HepG2 (cell line): ENCODE measurements around the gene LRP5. TPM values are rescaled to one million over a fixed set of nuclear protein-coding genes. Genes with fewer than 3 reads are reported as not detected.

Experiments
- ATF3 ChIP-seq: sonication (generic); formaldehyde crosslinking; IDR thresholded peaks from 2 replicates; pipeline ENCODE4 v1.4.0; 2020; ENCODE audit warnings: missing genetic modification reagents
- BORCS8-MEF2B ChIP-seq: sonication (generic); formaldehyde crosslinking; IDR thresholded peaks from 2 replicates; pipeline ENCODE4 v1.8.0; 2022; ENCODE audit warnings: mild to moderate bottlenecking, missing genetic modification reagents
- CCAR2 ChIP-seq: fragments of 200-400 bp; formaldehyde crosslinking; optimal IDR thresholded peaks from 2 replicates; pipeline ENCODE3; 2018; ENCODE audit warnings: low read depth, mild to moderate bottlenecking, low read length, moderate library complexity
- DNMT3B ChIP-seq: conservative IDR thresholded peaks from 2 replicates; pipeline ENCODE4 v1.6.1; 2016; ENCODE audit warnings: missing biosample characterization, control low read depth
- HIVEP1 ChIP-seq: sonication (generic); formaldehyde crosslinking; IDR thresholded peaks from 2 replicates; pipeline ENCODE4 v1.4.0; 2020; ENCODE audit warnings: mild to moderate bottlenecking, missing genetic modification reagents
- HNRNPK ChIP-seq: fragments of 200-400 bp; formaldehyde crosslinking; IDR thresholded peaks from 2 replicates; pipeline ENCODE4 v1.6.1; 2018; ENCODE audit warnings: low read length, low read depth, moderate library complexity, mild to moderate bottlenecking; ENCODE audit not compliant: poor library complexity, severe bottlenecking
- IKZF1 ChIP-seq: fragments of 450-650 bp; IDR thresholded peaks from 2 replicates; pipeline ENCODE4 v1.7.1; 2016
- JARID2 ChIP-seq: sonication (generic); formaldehyde crosslinking; IDR thresholded peaks from 2 replicates; pipeline ENCODE4 v1.8.1; 2023; ENCODE audit warnings: missing genetic modification reagents, inconsistent platforms; ENCODE audit not compliant: insufficient replicate concordance
- KLF11 ChIP-seq: IDR thresholded peaks from 2 replicates; pipeline ENCODE4 v1.6.1; 2016; ENCODE audit warnings: missing compliant biosample characterization
- MED1 ChIP-seq: sonication (generic); formaldehyde crosslinking; IDR thresholded peaks from 2 replicates; pipeline ENCODE4 v1.4.0; 2020; ENCODE audit warnings: missing genetic modification reagents
- MTA1 ChIP-seq: sonication (generic); formaldehyde crosslinking; IDR thresholded peaks from 2 replicates; pipeline ENCODE4 v1.4.0; 2020; ENCODE audit warnings: missing genetic modification reagents, mild to moderate bottlenecking, borderline replicate concordance
- NBN ChIP-seq: fragments of 450-650 bp; conservative IDR thresholded peaks from 2 replicates; pipeline ENCODE4 v1.6.1; 2017
- NONO ChIP-seq, 2 experiments: fragments of 450-650 bp in 1 of 2; sonication (generic) in 1 of 2; formaldehyde crosslinking in 1 of 2; IDR thresholded peaks in 1 of 2; conservative IDR thresholded peaks in 1 of 2; 2 replicates each; pipeline versions ENCODE4 v1.6.1 to v1.8.0; 2017 to 2022; ENCODE audit warnings: mild to moderate bottlenecking in 1 of 2, missing genetic modification reagents in 1 of 2, moderate library complexity in 1 of 2
- NRL ChIP-seq: sonication (generic); formaldehyde crosslinking; IDR thresholded peaks from 2 replicates; pipeline ENCODE4 v1.5.0; 2020; ENCODE audit warnings: missing genetic modification reagents, mild to moderate bottlenecking, moderate library complexity, borderline replicate concordance
- RAD21 ChIP-seq: fragments of 450-650 bp; formaldehyde crosslinking; IDR thresholded peaks from 2 replicates; pipeline ENCODE4 v1.5.0; 2020; ENCODE audit warnings: mild to moderate bottlenecking
- TARDBP ChIP-seq: sonication (generic); formaldehyde crosslinking; IDR thresholded peaks from 2 replicates; pipeline ENCODE4 v1.8.0; 2022; ENCODE audit warnings: mild to moderate bottlenecking, missing genetic modification reagents
- ZMAT3 ChIP-seq: sonication (generic); formaldehyde crosslinking; conservative IDR thresholded peaks from 2 replicates; pipeline ENCODE4 v1.7.0; 2021; ENCODE audit warnings: missing genetic modification reagents
- ZNF329 ChIP-seq: sonication (generic); formaldehyde crosslinking; IDR thresholded peaks from 2 replicates; pipeline ENCODE4 v1.9.0; 2021; ENCODE audit warnings: low read depth, mild to moderate bottlenecking, missing genetic modification reagents
- ZNF552 ChIP-seq: sonication (generic); formaldehyde crosslinking; IDR thresholded peaks from 2 replicates; pipeline ENCODE4 v1.9.0; 2022; ENCODE audit warnings: missing genetic modification reagents, mild to moderate bottlenecking, borderline replicate concordance
- ZNF557 ChIP-seq: sonication (generic); formaldehyde crosslinking; IDR thresholded peaks from 2 replicates; pipeline ENCODE4 v1.4.0; 2020; ENCODE audit warnings: missing genetic modification reagents
- ZNF572 ChIP-seq: sonication (generic); formaldehyde crosslinking; IDR thresholded peaks from 2 replicates; pipeline ENCODE4 v1.5.1; 2020; ENCODE audit warnings: mild to moderate bottlenecking, missing genetic modification reagents
- ZNF75D ChIP-seq: sonication (generic); formaldehyde crosslinking; IDR thresholded peaks from 2 replicates; pipeline ENCODE4 v1.8.1; 2023; ENCODE audit warnings: missing genetic modification reagents, mild to moderate bottlenecking, borderline replicate concordance
- ZNF878 ChIP-seq: sonication (generic); formaldehyde crosslinking; IDR thresholded peaks from 2 replicates; pipeline ENCODE4 v1.8.1; 2023; ENCODE audit warnings: mild to moderate bottlenecking, missing genetic modification reagents, moderate library complexity
- polyA plus RNA-seq, 8 experiments: library from polyadenylated mRNA; depleted of rRNA in 3 of 8; stranded (reverse) in 7 of 8; unstranded in 1 of 8; fragments of >200 nt; fragmentation: Illumina TruSeq in 4 of 8; extraction: Trizol in 4 of 8; gene quantifications; 2 replicates each; pipeline versions ENCODE4 v1.2.1 to v1.2.3, GENCODE V29; 2011 to 2016; ENCODE audit warnings: low read depth in 4 of 8, missing spikeins in 1 of 8, mixed read lengths in 1 of 8; ENCODE audit not compliant: insufficient read depth in 1 of 8
- total RNA-seq, 5 experiments: library from RNA; depleted of rRNA; stranded (reverse); fragments of >200 nt; fragmentation: Illumina TruSeq; extraction: Trizol; gene quantifications; 2 replicates each; pipeline ENCODE4 v1.2.3, GENCODE V29; 2016; ENCODE audit warnings: low read depth in 1 of 5
- TF ChIP-seq, protein P1 (sequence below): sonication (generic); formaldehyde crosslinking; conservative IDR thresholded peaks from 2 replicates; pipeline ENCODE4 v1.8.0; 2022; ENCODE audit warnings: low read depth, missing genetic modification reagents
- TF ChIP-seq, protein P2 (sequence below): sonication (generic); IDR thresholded peaks from 2 replicates; pipeline ENCODE4 v1.6.1; 2016; ENCODE audit warnings: low read depth, borderline replicate concordance
- TF ChIP-seq, protein P3 (sequence below): sonication (generic); formaldehyde crosslinking; IDR thresholded peaks from 2 replicates; pipeline ENCODE4 v1.4.0; 2020; ENCODE audit warnings: missing genetic modification reagents, mild to moderate bottlenecking, borderline replicate concordance

The LRP5 gene
- total and polyA plus RNA-seq, 2 of the 13 experiments (the other 11 are each of a cell fraction or from before 2014, with no cell fraction given), result 40.4 to 64.0 TPM

DNA sequence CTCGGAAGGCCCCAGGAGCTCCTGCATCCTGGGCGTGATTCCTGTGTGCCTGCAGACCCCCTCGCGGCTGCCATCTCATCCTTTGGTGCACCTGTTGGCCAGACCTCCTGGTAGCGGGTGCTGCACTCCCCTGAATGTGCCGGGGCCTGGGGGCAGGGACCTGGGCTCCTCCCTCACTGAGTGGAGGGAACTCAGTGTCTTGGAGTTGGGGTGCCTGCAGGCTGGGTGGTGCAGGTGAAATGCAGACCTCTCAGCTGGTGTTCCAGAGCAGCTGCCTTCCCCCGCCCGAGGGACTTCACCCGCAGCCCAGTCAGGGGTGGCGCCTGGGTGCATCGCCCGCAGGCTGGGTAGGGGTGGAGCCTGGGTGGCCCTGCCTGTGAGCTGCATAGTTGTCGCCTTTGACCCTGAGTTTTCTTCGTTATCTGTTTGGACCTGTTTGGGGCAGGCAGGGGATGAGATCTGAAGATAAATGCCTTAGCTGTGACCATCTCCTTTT, 31.4 kb downstream of the LRP5 start (continued):
- TF ChIP-seq, protein P1, sequence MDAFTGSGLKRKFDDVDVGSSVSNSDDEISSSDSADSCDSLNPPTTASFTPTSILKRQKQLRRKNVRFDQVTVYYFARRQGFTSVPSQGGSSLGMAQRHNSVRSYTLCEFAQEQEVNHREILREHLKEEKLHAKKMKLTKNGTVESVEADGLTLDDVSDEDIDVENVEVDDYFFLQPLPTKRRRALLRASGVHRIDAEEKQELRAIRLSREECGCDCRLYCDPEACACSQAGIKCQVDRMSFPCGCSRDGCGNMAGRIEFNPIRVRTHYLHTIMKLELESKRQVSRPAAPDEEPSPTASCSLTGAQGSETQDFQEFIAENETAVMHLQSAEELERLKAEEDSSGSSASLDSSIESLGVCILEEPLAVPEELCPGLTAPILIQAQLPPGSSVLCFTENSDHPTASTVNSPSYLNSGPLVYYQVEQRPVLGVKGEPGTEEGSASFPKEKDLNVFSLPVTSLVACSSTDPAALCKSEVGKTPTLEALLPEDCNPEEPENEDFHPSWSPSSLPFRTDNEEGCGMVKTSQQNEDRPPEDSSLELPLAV, result no peak
- TF ChIP-seq MTA1 (CRISPR knock-in tag) (0 out of 2 replicates have a peak, but pooled peaks have one; percentile 43), ZNF878 (CRISPR knock-in tag) (no peak), ZNF557 (CRISPR knock-in tag) (no peak), HNRNPK (no peak), JARID2 (CRISPR knock-in tag) (no peak), TARDBP (CRISPR knock-in tag) (no peak; the same call in 1 of the 2 replicates), HIVEP1 (no peak), BORCS8-MEF2B (CRISPR knock-in tag) (no peak), NBN (no peak), ATF3 (CRISPR knock-in tag) (no peak), NRL (CRISPR knock-in tag) (peak; percentile 58; the same call in 1 of the 2 replicates), ZMAT3 (CRISPR knock-in tag) (no peak), NONO (IDR thresholded peaks at IDR 0.05) (no peak), NONO (CRISPR knock-in tag; conservative IDR thresholded peaks at IDR 0.05) (peak; percentile 49; the same call in 1 of the 2 replicates), IKZF1 (no peak), RAD21 (peak; percentile 34; the same call in 1 of the 2 replicates), CCAR2 (no peak), ZNF329 (CRISPR knock-in tag) (no peak), MED1 (CRISPR knock-in tag) (peak; percentile 73), ZNF552 (CRISPR knock-in tag) (no peak), KLF11 (CRISPR knock-in tag) (no peak), ZNF572 (no peak), ZNF75D (CRISPR knock-in tag) (no peak), DNMT3B (CRISPR knock-in tag) (no peak)
- TF ChIP-seq, protein P2, sequence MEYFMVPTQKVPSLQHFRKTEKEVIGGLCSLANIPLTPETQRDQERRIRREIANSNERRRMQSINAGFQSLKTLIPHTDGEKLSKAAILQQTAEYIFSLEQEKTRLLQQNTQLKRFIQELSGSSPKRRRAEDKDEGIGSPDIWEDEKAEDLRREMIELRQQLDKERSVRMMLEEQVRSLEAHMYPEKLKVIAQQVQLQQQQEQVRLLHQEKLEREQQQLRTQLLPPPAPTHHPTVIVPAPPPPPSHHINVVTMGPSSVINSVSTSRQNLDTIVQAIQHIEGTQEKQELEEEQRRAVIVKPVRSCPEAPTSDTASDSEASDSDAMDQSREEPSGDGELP, result peak; percentile 79; the same call in 1 of the 2 replicates
- TF ChIP-seq, protein P3, sequence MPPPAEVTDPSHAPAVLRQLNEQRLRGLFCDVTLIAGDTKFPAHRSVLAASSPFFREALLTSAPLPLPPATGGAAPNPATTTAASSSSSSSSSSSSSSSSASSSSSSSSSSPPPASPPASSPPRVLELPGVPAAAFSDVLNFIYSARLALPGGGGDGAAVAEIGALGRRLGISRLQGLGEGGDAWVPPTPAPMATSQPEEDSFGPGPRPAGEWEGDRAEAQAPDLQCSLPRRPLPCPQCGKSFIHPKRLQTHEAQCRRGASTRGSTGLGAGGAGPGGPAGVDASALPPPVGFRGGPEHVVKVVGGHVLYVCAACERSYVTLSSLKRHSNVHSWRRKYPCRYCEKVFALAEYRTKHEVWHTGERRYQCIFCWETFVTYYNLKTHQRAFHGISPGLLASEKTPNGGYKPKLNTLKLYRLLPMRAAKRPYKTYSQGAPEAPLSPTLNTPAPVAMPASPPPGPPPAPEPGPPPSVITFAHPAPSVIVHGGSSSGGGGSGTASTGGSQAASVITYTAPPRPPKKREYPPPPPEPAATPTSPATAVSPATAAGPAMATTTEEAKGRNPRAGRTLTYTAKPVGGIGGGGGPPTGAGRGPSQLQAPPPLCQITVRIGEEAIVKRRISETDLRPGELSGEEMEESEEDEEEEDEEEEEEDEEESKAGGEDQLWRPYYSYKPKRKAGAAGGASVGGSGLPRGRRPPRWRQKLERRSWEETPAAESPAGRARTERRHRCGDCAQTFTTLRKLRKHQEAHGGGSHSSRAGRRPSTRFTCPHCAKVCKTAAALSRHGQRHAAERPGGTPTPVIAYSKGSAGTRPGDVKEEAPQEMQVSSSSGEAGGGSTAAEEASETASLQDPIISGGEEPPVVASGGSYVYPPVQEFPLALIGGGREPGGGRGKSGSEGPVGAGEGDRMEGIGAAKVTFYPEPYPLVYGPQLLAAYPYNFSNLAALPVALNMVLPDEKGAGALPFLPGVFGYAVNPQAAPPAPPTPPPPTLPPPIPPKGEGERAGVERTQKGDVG (CRISPR knock-in tag), result no peak
